Measurements from ENCODE around the gene LYSMD1.

GRCh38 chr1:151124763-151125403, 40.8 kb downstream of the LYSMD1 start:
- TF ChIP-seq EZH2 (optimal IDR thresholded peaks at IDR 0.05; ENCODE audit: low read depth, low read length) (no peak), CTCF (IDR thresholded peaks at IDR 0.05; ENCODE audit: low read length) (no peak)
